SU-DHL-6 (cell line): ENCODE results near the gene HHIPL2.

ENCODE experiments used
- H2AFZ ChIP-seq: fragments of 200-600 bp; sonication (generic); 2 replicates; pipeline ENCODE4 v1.6.1; 2014; ENCODE audit warnings: low read depth, mild to moderate bottlenecking, moderate library complexity, mixed read lengths, antibody characterized with exemption, low read length; ENCODE audit not compliant: severe bottlenecking
- H3F3A ChIP-seq: fragments of 200-600 bp; shearing (Covaris generic); 2 replicates; pipeline ENCODE4 v1.6.0; 2016; ENCODE audit warnings: antibody characterized with exemption, mild to moderate bottlenecking; ENCODE audit not compliant: insufficient read depth
- H3K27ac ChIP-seq: fragments of 200-600 bp; sonication (generic); 2 replicates; pipeline ENCODE4 v1.5.1; 2016; ENCODE audit warnings: low read depth, mild to moderate bottlenecking, low read length, moderate library complexity, mixed read lengths
- H3K27me3 ChIP-seq: fragments of 200-600 bp; sonication (generic), shearing (Covaris generic); 2 replicates; pipeline ENCODE4 v1.6.0; 2014; ENCODE audit warnings: mild to moderate bottlenecking, low read length
- H3K36me3 ChIP-seq: fragments of 200-600 bp; sonication (generic); 2 replicates; pipeline ENCODE4 v1.6.1; 2014; ENCODE audit warnings: mild to moderate bottlenecking, low read length, mixed read lengths
- H3K4me2 ChIP-seq: fragments of 300-600, 200-600 bp; shearing (Covaris generic), sonication (generic); 2 replicates; pipeline ENCODE4 v1.6.0; 2014; ENCODE audit warnings: low read length, low read depth, mild to moderate bottlenecking; ENCODE audit not compliant: poor library complexity, severe bottlenecking
- H3K4me3 ChIP-seq: fragments of 200-600 bp; sonication (generic); 2 replicates; pipeline ENCODE4 v1.5.1; 2014; ENCODE audit warnings: antibody characterized with exemption, low read length, mild to moderate bottlenecking, mixed read lengths; ENCODE audit not compliant: insufficient read depth, poor library complexity, severe bottlenecking
- H3K79me2 ChIP-seq: fragments of 200-600 bp; sonication (generic); 2 replicates; pipeline ENCODE4 v1.6.1; 2014; ENCODE audit warnings: mild to moderate bottlenecking, low read length, moderate library complexity; ENCODE audit not compliant: insufficient read depth
- H3K9ac ChIP-seq: fragments of 200-600 bp; sonication (generic); 2 replicates; pipeline ENCODE4 v1.7.0; 2014; ENCODE audit warnings: mild to moderate bottlenecking, low read length
- H3K9me2 ChIP-seq: fragments of 200-600 bp; sonication (generic); replicated peaks from 2 replicates; pipeline ENCODE4 v1.6.1; 2014; ENCODE audit warnings: low read length; ENCODE audit not compliant: insufficient read depth
- H3K9me3 ChIP-seq: fragments of 200-600 bp; sonication (generic); 2 replicates; pipeline ENCODE4 v1.6.1; 2014; ENCODE audit warnings: low read length, mixed read lengths; ENCODE audit not compliant: insufficient read depth
- H4K20me1 ChIP-seq: fragments of 200-600 bp; sonication (generic); 2 replicates; pipeline ENCODE4 v1.6.1; 2014; ENCODE audit warnings: low read depth, mild to moderate bottlenecking, antibody characterized with exemption, low read length, moderate library complexity, mixed read lengths
- CTCF ChIP-seq: fragments of 200-600 bp; sonication (generic); IDR thresholded peaks from one replicate; pipeline ENCODE4 v1.5.1; 2017; ENCODE audit warnings: antibody characterized with exemption, mild to moderate bottlenecking, low read length, moderate library complexity; ENCODE audit not compliant: insufficient read depth, poor library complexity, severe bottlenecking
- EZH2phosphoT487 ChIP-seq: fragments of 200-600 bp; sonication (generic), shearing (Covaris generic); conservative IDR thresholded peaks from 2 replicates; pipeline ENCODE4 v1.6.1; 2018; ENCODE audit warnings: mild to moderate bottlenecking, antibody characterized with exemption, low read length, moderate library complexity, mixed read lengths

Gene HHIPL2

GRCh38 chr1:222579316-222579715, 31.4 kb upstream of the HHIPL2 start:
- H3K4me3 ChIP-seq, result no peak overlapping the region
- peaks cover 10% of the 10 kb centered on the region for H3K79me2 ChIP-seq
- peaks cover 34% of the 10 kb centered on the region for H3K36me3 ChIP-seq
- H3K4me2 ChIP-seq, result no peak overlapping the region
- H3F3A ChIP-seq, result no peaks in the 10 kb centered on the region
- no peaks in the 10 kb centered on the region for H3K9me3 ChIP-seq
- H3K27me3 ChIP-seq, result no peaks in the 10 kb centered on the region
- no peaks in the 10 kb centered on the region for H4K20me1 ChIP-seq
- no peaks in the 10 kb centered on the region for H3K9me2 ChIP-seq
- no peak overlapping the region for H2AFZ ChIP-seq
- TF ChIP-seq EZH2phosphoT487 (no peak), CTCF (no peak)
- H3K27ac ChIP-seq, result no peak overlapping the region
- H3K9ac ChIP-seq, result no peak overlapping the region

GRCh38 chr1:222570837-222571236, 22.9 kb upstream of the HHIPL2 start:
- no peak overlapping the region for H3K27ac ChIP-seq
- no peak overlapping the region for H2AFZ ChIP-seq
- H3K36me3 ChIP-seq, result peaks cover 27% of the 10 kb centered on the region

GRCh38 chr1:222561656-222562055, 13.8 kb upstream of the HHIPL2 start:
- no peak overlapping the region for H3K27ac ChIP-seq
- no peak overlapping the region for H3K4me3 ChIP-seq
- H4K20me1 ChIP-seq, result no peaks in the 10 kb centered on the region
- TF ChIP-seq CTCF, result no peak
- TF ChIP-seq EZH2phosphoT487, result no peak
- H3F3A ChIP-seq, result no peaks in the 10 kb centered on the region
- H3K9ac ChIP-seq, result no peak overlapping the region
- peaks cover 22% of the 10 kb centered on the region; the same call in 1 of the 2 replicates for H3K36me3 ChIP-seq
- no peak overlapping the region for H2AFZ ChIP-seq
- no peaks in the 10 kb centered on the region for H3K27me3 ChIP-seq
- H3K4me2 ChIP-seq, result no peak overlapping the region
- H3K9me2 ChIP-seq, result no peaks in the 10 kb centered on the region
- H3K9me3 ChIP-seq, result no peaks in the 10 kb centered on the region
- no peaks in the 10 kb centered on the region for H3K79me2 ChIP-seq

More at GRCh38 chr1:222570837-222571236, 22.9 kb upstream of the HHIPL2 start:
- no peak for TF ChIP-seq EZH2phosphoT487
- no peak for TF ChIP-seq CTCF
- Histone ChIP-seq H3K9ac (no peak overlapping the region), H4K20me1 (0 out of 2 replicates have a peak, but pooled peaks cover 3% of the 10 kb centered on the region), H3K27me3 (no peaks in the 10 kb centered on the region), H3K4me2 (no peak overlapping the region), H3K4me3 (no peak overlapping the region), H3K9me2 (no peaks in the 10 kb centered on the region), H3F3A (no peaks in the 10 kb centered on the region), H3K79me2 (no peaks in the 10 kb centered on the region; the same call in 1 of the 2 replicates), H3K9me3 (no peaks in the 10 kb centered on the region)
